Mucosa of descending colon (tissue), 3 donors: ENCODE data around the gene USP10. TPM values are rescaled to one million over a fixed set of nuclear protein-coding genes. Genes with fewer than 3 reads are reported as not detected.

Source experiments
- ATAC-seq: fragments of 200-7000 bp; cut with Tn5 transposase; one replicate; pipeline ENCODE4 v1.9.1; 2020; ENCODE audit warnings: mild to moderate bottlenecking, moderate library complexity
- DNase-seq, 3 donors: peaks; one replicate each; pipeline ENCODE4 v3.0.0-alpha.2; 2020
- H3K36me3 ChIP-seq: fragments of 200-600 bp; one replicate; pipeline ENCODE4 v1.8.0; 2021; ENCODE audit warnings: low read depth, mild to moderate bottlenecking
- H3K4me1 ChIP-seq: fragments of 200-600 bp; one replicate; pipeline ENCODE4 v1.8.0; 2021; ENCODE audit warnings: low read depth, mild to moderate bottlenecking
- H3K4me3 ChIP-seq: fragments of 200-600 bp; one replicate; pipeline ENCODE4 v1.8.0; 2021; ENCODE audit warnings: mild to moderate bottlenecking
- H3K9me3 ChIP-seq: fragments of 200-600 bp; one replicate; pipeline ENCODE4 v1.8.0; 2021; ENCODE audit warnings: mild to moderate bottlenecking
- intact Hi-C, 2 donors: fragments of 100-400 bp; cut with DNase I in 1 of 2; cut with micrococcal nuclease in 1 of 2; formaldehyde crosslinking; loops; one replicate each; pipeline versions ENCODE4 v1.11.0 to v1.11.1; 2022; cut with DNase I, micrococcal nuclease
- total RNA-seq, 3 donors: library from RNA; stranded (reverse); fragmentation: NEBNext Ultra II Directional in 2 of 3; extraction: Animal tissue kit (Norgen Biotek cat#: 25700) in 2 of 3; gene quantifications; one replicate each; pipeline versions ENCODE4 v1.2.1 to v1.2.4, GENCODE V29; 2021 to 2023
- TF ChIP-seq, protein P1 (sequence below): fragments of 200-600 bp; IDR thresholded peaks from one replicate; pipeline ENCODE4 v1.8.0; 2022; ENCODE audit warnings: antibody characterized with exemption, mild to moderate bottlenecking
- donor health status: DM: no; HTN: no; CAD: no; lungs with moderate emphysema.
- donor health status: DM: no; HTN: no; CAD: no.
- donor health status: DM: no; HTN: yes; CAD: no.

Gene USP10
- total RNA-seq, 3 donors from 2014 or later, result 65.1 to 76.9 (median 72.4) TPM

DNA sequence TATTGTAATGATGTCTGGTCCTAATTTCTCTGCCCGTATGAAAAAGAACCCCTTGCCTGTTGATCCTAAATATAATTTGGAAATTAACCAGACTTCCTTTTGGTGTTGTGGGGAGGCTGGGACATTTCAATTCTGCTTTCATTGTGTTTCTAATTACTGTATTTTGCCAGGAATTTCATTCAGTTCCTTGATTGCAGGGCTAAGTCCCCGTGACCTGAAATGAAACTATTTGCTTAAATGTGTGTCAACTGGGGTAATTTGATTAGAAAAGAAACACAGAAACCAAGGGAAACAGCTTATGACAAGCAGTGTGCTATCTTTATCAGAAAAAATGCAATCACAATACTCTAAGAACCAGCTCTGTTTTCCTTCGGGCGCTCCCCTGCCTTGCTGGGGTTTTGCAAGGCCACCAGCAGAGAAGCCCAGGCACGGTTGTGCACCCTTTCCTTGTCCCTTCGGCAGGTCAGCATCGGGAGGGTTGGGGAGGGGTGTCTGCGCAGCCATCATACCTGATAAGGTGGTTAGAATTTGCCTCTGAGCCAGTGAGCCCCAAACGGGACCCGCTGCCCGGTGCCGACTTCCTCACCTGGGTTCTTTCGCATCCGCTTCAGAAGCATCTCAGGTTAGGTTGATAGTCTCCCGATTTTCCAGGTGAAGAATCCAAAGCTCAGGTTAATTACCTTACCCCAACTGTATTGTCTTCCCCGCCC is 32.0 kb upstream of the USP10 start:
- no peak overlapping the region for H3K4me3 ChIP-seq
- H3K4me1 ChIP-seq, result peaks cover 10% of the 10 kb centered on the region
- no peaks in the 10 kb centered on the region for H3K36me3 ChIP-seq
- ATAC-seq (no peak), DNase-seq (no peak)
- TF ChIP-seq, protein P1, sequence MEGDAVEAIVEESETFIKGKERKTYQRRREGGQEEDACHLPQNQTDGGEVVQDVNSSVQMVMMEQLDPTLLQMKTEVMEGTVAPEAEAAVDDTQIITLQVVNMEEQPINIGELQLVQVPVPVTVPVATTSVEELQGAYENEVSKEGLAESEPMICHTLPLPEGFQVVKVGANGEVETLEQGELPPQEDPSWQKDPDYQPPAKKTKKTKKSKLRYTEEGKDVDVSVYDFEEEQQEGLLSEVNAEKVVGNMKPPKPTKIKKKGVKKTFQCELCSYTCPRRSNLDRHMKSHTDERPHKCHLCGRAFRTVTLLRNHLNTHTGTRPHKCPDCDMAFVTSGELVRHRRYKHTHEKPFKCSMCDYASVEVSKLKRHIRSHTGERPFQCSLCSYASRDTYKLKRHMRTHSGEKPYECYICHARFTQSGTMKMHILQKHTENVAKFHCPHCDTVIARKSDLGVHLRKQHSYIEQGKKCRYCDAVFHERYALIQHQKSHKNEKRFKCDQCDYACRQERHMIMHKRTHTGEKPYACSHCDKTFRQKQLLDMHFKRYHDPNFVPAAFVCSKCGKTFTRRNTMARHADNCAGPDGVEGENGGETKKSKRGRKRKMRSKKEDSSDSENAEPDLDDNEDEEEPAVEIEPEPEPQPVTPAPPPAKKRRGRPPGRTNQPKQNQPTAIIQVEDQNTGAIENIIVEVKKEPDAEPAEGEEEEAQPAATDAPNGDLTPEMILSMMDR, result no peak
- intact Hi-C loops, result no loop called here
- no peaks in the 10 kb centered on the region for H3K9me3 ChIP-seq

DNA sequence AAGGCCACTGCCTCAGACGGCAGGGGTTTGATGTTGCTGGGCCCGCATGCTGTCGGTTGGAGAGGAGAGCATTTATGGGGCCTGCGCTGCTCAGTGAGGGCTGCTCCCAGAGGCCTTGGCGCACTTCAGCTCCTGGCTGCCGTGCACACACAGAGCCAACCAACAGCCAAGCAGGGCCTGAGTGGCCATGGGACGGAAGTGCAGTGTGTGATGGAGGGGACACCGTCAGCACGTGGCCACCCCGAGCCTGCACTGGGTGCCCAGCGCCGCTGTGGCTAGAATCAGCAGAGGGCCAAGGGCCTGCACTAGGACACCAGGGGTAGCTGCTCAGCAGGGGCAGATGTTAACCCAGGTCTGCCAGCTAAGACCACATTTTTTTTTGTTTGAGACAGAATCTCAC is 29.7 kb upstream of the USP10 start:
- ATAC-seq, result no peak
- no peaks in the 10 kb centered on the region for H3K9me3 ChIP-seq

DNA sequence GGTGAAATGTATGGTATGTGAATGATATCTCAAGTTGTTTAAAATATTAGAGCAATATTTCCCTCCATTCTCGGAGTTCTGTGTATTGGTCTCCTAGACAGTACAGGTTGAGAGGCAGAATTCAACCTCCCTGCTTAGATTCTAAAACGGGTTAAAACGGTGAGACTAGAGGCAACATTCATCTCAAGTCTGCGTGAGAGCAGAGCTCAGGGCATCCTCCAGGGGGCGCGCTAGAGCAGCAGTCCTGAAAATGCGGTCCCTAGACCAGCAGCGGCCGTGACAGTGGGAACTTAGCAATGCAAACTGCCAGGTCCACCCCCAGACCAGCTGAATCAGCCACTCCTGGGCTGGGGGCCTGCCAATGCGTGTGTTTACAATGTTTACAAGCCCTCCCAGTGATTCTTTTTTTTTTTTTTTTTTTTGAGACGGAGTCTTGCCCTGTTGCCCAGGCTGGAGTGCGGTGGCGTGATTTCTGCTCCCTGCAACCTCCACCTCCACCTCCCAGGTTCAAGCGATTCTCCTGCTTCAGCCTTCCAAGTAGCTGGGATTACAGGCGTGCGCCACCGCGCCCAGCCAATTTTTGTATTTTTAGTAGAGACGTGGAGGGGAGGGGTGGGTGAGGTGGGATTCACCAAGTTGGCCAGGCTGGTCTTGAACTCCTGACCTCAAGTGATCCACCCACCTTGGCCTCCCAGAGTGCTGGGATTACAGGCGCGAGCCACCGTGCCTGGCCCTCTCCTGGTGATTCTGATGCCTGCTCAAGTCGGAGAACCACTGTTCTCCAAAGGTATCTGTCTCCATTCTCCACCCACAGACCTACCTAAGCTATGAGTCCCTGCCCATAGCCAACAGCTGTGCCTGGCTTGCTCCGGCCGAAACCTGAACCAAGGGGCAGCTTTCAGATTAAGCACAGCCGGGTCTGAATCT is 27.3 kb upstream of the USP10 start:
- intact Hi-C loops, result loop anchor here (5.0 kb wide), 2 partner anchors 50 to 55 kb away; no protein-coding TSS in a partner anchor
- TF ChIP-seq, protein P1, result peak; percentile 87
- Histone ChIP-seq H3K36me3 (no peaks in the 10 kb centered on the region), H3K9me3 (no peaks in the 10 kb centered on the region), H3K4me1 (no peaks in the 10 kb centered on the region), H3K4me3 (no peak overlapping the region)
- peak; percentile 93 for ATAC-seq
- peak; percentile 79 to 89 (median 85) for DNase-seq

More for the DNA sequence above, 29.7 kb upstream of the USP10 start:
- Histone ChIP-seq H3K36me3 (no peaks in the 10 kb centered on the region), H3K4me1 (no peaks in the 10 kb centered on the region), H3K4me3 (no peak overlapping the region)
- TF ChIP-seq, protein P1, result no peak
- no peak for DNase-seq
- intact Hi-C loops, result loop anchor here (5.0 kb wide), 2 partner anchors 52 to 57 kb away; no protein-coding TSS in a partner anchor

DNA sequence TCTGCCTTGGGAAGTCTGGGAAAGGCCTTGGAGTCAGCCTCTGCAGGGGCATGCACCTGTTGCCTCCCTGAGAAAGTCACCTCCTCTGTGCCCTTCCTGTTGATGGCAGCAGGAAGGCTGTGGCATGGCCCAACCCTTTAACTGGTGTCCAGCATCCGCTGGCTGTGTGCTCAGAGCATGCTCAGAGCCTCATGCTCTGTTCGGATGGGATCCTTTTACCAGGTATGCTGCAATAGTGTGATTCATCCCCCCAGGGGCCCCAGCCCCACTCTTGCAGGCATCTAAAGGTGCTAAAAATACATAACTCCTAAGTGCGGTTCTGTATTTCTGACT is 26.6 kb upstream of the USP10 start:
- no peaks in the 10 kb centered on the region for H3K9me3 ChIP-seq
- intact Hi-C loops, result loop anchor here (5.0 kb wide), 2 partner anchors 49 to 54 kb away; no protein-coding TSS in a partner anchor
- no peak for ATAC-seq
- TF ChIP-seq, protein P1, result no peak
- H3K4me1 ChIP-seq, result no peaks in the 10 kb centered on the region
- H3K36me3 ChIP-seq, result no peaks in the 10 kb centered on the region
- no peak overlapping the region for H3K4me3 ChIP-seq
- no peak for DNase-seq

DNA sequence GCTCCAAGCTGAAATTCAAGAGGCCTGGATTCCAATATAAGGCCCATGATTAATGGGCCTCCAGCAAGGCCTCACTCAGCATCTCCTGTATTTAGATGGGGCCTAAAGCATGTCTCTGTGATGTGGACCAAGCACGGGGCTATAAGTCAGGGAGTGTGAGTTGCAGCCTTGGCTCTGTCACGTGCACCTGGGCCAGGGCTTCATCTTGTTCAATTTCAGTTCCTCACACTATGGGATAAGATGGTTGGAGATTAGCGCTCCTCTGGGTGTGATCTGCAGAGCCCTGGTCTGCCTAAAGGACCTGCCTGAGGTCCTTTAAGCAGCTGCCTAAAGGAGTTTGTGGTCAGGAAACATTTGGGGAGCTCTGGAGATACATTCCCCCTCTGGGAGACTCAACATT is 26.2 kb upstream of the USP10 start:
- Histone ChIP-seq H3K4me3 (no peak overlapping the region), H3K4me1 (no peaks in the 10 kb centered on the region), H3K36me3 (no peaks in the 10 kb centered on the region), H3K9me3 (no peaks in the 10 kb centered on the region)
- intact Hi-C loops, result loop anchor here (5.0 kb wide), 2 partner anchors 49 to 54 kb away; no protein-coding TSS in a partner anchor
- DNase-seq (no peak), ATAC-seq (no peak)
- TF ChIP-seq, protein P1, result no peak
